ENCODE results near the gene LRRTM3. TPM values are rescaled to one million over a fixed set of nuclear protein-coding genes. Genes with fewer than 3 reads are reported as not detected.

The LRRTM3 gene
- total RNA-seq, 2 experiments from 2014 or later: not detected

DNA sequence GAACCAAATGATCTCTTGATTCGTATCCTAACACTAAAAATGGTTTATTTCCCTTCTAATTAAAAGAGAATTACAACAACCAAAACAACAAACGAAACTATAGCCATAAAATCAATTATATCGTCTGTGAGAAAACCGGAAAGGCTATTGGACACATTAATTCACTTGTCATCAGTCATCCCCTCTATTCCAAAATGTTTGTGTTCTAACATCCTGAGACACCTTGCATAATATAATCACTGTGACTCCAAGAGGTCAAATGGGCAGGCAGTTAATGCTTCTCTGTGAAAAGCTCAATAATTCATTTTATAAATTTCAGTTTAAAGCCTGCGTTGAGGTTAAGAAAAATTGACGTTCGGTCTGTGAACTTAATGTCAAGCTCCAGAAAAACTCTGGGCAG, 463 bp upstream of the LRRTM3 start:
- Mint-ChIP-seq H3K4me1 (no peaks in the 10 kb centered on the region), H3K27me3 (peaks cover 41% of the 10 kb centered on the region), H3K9me3 (no peaks in the 10 kb centered on the region), H3K36me3 (no peaks in the 10 kb centered on the region), H3K27ac (no peak overlapping the region), H3K4me3 (no peak overlapping the region)
- no peak for DNase-seq
- POLR2A ChIA-PET: no interaction called here
- no peak for ATAC-seq (ENCODE audit: low read depth)

DNA sequence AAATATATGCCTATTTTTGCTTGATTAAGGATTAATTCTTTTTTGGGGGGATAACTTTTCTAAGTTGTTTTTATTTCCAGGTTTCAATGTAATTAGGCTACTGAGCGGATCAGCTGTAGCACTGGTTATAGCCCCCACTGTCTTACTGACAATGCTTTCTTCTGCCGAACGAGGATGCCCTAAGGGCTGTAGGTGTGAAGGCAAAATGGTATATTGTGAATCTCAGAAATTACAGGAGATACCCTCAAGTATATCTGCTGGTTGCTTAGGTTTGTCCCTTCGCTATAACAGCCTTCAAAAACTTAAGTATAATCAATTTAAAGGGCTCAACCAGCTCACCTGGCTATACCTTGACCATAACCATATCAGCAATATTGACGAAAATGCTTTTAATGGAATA, 1.0 kb downstream of the LRRTM3 start:
- ATAC-seq (ENCODE audit: low read depth) (no peak), DNase-seq (no peak)
- H3K9me3 Mint-ChIP-seq: no peaks in the 10 kb centered on the region
- POLR2A ChIA-PET: no interaction called here
- H3K27ac Mint-ChIP-seq: no peak overlapping the region
- H3K27me3 Mint-ChIP-seq: peaks cover 43% of the 10 kb centered on the region
- H3K36me3 Mint-ChIP-seq: no peaks in the 10 kb centered on the region
- H3K4me1 Mint-ChIP-seq: no peaks in the 10 kb centered on the region
- H3K4me3 Mint-ChIP-seq: no peak overlapping the region

DNA sequence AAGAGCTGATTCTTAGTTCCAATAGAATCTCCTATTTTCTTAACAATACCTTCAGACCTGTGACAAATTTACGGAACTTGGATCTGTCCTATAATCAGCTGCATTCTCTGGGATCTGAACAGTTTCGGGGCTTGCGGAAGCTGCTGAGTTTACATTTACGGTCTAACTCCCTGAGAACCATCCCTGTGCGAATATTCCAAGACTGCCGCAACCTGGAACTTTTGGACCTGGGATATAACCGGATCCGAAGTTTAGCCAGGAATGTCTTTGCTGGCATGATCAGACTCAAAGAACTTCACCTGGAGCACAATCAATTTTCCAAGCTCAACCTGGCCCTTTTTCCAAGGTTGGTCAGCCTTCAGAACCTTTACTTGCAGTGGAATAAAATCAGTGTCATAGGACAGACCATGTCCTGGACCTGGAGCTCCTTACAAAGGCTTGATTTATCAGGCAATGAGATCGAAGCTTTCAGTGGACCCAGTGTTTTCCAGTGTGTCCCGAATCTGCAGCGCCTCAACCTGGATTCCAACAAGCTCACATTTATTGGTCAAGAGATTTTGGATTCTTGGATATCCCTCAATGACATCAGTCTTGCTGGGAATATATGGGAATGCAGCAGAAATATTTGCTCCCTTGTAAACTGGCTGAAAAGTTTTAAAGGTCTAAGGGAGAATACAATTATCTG, 1.6 kb downstream of the LRRTM3 start:
- H3K4me1 Mint-ChIP-seq: no peaks in the 10 kb centered on the region
- DNase-seq (no peak), ATAC-seq (ENCODE audit: low read depth) (no peak)
- H3K27me3 Mint-ChIP-seq: peaks cover 43% of the 10 kb centered on the region
- no peak overlapping the region for H3K27ac Mint-ChIP-seq
- POLR2A ChIA-PET: no interaction called here
- H3K4me3 Mint-ChIP-seq: no peak overlapping the region
- H3K36me3 Mint-ChIP-seq: no peaks in the 10 kb centered on the region
- no peaks in the 10 kb centered on the region for H3K9me3 Mint-ChIP-seq

DNA sequence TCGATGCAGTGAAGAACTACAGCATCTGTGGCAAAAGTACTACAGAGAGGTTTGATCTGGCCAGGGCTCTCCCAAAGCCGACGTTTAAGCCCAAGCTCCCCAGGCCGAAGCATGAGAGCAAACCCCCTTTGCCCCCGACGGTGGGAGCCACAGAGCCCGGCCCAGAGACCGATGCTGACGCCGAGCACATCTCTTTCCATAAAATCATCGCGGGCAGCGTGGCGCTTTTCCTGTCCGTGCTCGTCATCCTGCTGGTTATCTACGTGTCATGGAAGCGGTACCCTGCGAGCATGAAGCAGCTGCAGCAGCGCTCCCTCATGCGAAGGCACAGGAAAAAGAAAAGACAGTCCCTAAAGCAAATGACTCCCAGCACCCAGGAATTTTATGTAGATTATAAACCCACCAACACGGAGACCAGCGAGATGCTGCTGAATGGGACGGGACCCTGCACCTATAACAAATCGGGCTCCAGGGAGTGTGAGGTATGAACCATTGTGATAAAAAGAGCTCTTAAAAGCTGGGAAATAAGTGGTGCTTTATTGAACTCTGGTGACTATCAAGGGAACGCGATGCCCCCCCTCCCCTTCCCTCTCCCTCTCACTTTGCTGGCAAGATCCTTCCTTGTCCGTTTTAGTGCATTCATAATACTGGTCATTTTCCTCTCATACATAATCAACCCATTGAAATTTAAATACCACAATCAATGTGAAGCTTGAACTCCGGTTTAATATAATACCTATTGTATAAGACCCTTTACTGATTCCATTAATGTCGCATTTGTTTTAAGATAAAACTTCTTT, 2.3 kb downstream of the LRRTM3 start:
- no peak for DNase-seq
- no peak overlapping the region for H3K4me3 Mint-ChIP-seq
- H3K27ac Mint-ChIP-seq: no peak overlapping the region
- POLR2A ChIA-PET: no interaction called here
- H3K36me3 Mint-ChIP-seq: no peaks in the 10 kb centered on the region
- H3K27me3 Mint-ChIP-seq: peaks cover 43% of the 10 kb centered on the region
- no peaks in the 10 kb centered on the region for H3K4me1 Mint-ChIP-seq
- ATAC-seq (ENCODE audit: low read depth): no peak
- no peaks in the 10 kb centered on the region for H3K9me3 Mint-ChIP-seq

DNA sequence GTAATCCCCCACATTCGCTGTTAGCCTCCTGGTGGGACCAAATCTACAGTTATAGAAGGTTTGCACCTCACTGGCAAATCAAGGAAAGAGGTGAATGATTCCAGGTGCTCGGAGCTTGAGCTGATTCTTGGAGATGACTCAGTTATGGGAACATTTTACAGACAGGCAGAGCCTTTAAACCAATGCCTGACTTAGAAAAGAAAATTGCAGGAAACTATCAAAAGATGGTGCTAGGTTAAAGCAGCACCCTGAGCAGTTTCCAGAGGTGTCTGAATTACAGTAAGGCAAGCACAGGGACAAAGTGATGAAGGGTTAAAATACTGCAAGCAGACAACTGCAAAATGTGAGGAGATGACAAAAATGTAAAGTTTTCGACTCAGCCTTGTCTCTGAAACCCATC, 2.9 kb downstream of the LRRTM3 start:
- Mint-ChIP-seq H3K27me3 (peaks cover 43% of the 10 kb centered on the region), H3K4me3 (no peak overlapping the region), H3K4me1 (no peaks in the 10 kb centered on the region), H3K9me3 (no peaks in the 10 kb centered on the region), H3K27ac (no peak overlapping the region), H3K36me3 (no peaks in the 10 kb centered on the region)
- POLR2A ChIA-PET: no interaction called here
- no peak for ATAC-seq (ENCODE audit: low read depth)
- DNase-seq: no peak

DNA sequence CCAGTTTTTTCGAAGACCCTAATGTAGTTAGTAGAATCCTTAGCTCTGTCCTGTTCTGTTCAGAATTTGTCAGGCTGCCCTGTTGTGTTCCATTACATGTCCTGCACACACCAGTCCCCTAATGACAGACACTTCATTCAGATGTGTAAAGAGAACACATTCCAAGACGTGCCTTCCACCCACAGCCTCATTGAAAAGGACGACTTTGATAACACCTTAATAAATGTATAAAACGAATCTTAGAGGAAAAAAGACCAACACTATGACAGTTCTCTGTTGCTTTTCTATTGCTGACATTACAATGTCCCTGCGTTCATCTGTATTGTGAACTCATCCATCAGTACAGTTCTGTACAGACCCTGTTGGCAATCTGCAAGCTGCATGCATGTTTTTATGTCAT, 3.5 kb downstream of the LRRTM3 start:
- Mint-ChIP-seq H3K36me3 (no peaks in the 10 kb centered on the region), H3K27ac (no peak overlapping the region), H3K27me3 (peaks cover 43% of the 10 kb centered on the region), H3K4me1 (no peaks in the 10 kb centered on the region), H3K4me3 (no peak overlapping the region), H3K9me3 (no peaks in the 10 kb centered on the region)
- POLR2A ChIA-PET: no interaction called here
- DNase-seq (no peak), ATAC-seq (ENCODE audit: low read depth) (no peak)

DNA sequence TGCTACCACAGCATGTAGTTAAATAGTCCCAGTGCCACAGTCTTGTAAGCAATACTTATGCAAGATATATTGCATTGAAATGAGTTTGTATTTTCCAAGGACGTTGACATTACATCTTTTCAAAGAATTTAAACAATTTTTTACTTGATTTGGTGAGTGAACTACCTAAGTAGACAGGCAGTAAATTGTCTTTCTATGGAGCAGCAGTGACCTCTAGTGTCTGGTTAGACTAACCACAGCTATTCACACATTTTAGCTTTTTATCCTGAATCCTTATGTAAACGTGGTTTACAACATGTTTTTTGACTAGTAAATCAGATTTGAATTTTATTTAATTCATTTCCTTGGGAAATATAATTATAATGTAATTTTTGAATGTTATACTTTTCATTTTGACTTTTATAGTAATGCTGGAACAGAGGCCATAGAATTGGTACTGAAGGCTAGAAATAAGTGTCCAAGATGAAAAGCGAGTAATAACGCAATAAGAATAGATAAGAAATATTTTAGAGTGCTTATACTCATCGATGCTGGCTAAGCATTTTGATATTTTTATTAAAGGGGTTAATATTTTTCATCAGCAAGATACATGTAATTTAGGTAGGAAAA, 5.6 kb downstream of the LRRTM3 start:
- Mint-ChIP-seq H3K4me1 (no peaks in the 10 kb centered on the region), H3K27me3 (peaks cover 29% of the 10 kb centered on the region), H3K9me3 (no peaks in the 10 kb centered on the region), H3K4me3 (no peak overlapping the region), H3K36me3 (no peaks in the 10 kb centered on the region), H3K27ac (no peak overlapping the region)
- ATAC-seq (ENCODE audit: low read depth) (no peak), DNase-seq (no peak)
- POLR2A ChIA-PET: no interaction called here

DNA sequence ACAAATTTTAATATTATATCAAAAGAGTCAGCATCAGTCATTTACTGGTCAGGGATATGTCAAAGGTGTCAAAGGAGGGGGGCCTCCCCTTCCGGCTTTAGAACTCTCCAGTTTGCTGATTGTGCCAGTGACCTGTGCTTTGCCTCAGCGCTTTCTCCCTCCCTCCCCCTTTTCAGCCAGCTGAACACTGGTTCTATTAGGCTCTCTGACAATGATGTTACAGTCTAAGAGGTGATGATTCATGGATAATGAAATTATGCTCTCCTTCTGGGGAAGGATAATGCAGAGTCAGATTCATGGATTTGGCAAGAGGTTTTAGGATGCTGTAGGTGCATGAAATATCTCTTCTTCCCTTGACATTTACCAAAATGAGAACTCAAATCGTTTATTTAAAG, 6.1 kb downstream of the LRRTM3 start:
- POLR2A ChIA-PET: no interaction called here
- Mint-ChIP-seq H3K27ac (no peak overlapping the region), H3K36me3 (no peaks in the 10 kb centered on the region), H3K27me3 (peaks cover 27% of the 10 kb centered on the region), H3K4me1 (no peaks in the 10 kb centered on the region), H3K4me3 (no peak overlapping the region), H3K9me3 (no peaks in the 10 kb centered on the region)
- ATAC-seq (ENCODE audit: low read depth): no peak
- DNase-seq: no peak

DNA sequence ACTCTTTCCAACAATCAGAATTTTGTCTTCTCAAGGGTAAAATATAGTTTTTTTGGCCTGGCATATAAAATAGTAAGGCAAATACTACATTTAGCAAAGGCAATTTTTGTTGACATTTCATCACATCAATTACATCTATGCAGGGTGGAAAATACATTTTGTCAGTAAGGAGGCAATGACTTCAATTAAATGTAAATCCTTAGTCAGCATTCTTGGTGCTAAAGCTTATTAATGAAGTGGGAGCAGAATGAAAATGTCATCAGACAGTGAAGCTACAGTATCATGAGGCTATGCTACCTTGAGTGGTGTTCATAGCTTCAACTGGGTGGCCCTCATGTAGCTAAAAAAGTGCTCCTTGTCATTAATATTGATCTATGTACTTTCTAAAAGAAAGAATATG, 8.9 kb downstream of the LRRTM3 start:
- H3K27me3 Mint-ChIP-seq: peaks cover 3% of the 10 kb centered on the region
- H3K4me3 Mint-ChIP-seq: no peak overlapping the region
- ATAC-seq (ENCODE audit: low read depth): no peak
- POLR2A ChIA-PET: no interaction called here
- no peak for DNase-seq
- no peaks in the 10 kb centered on the region for H3K36me3 Mint-ChIP-seq
- H3K9me3 Mint-ChIP-seq: no peaks in the 10 kb centered on the region
- no peaks in the 10 kb centered on the region for H3K4me1 Mint-ChIP-seq
- no peak overlapping the region for H3K27ac Mint-ChIP-seq

DNA sequence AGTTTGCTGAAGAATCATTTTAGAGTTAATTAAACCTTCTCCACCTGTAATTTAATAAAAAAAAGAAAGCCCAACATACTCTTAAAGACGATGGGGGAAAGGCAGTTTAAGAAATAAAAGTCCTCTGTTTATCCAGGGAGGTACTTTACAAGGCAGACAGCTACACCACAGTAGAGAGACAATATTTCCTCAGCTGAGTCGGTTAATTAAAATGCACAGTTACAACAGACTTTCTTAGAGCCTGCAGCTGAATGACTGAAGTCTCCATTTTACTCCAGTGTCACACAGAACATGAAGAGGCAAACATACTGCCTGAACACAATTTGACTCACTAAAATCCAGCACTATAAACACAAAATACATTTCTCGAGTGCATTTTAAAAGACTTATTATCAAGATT, 15.1 kb downstream of the LRRTM3 start:
- Mint-ChIP-seq H3K9me3 (no peaks in the 10 kb centered on the region), H3K4me3 (no peak overlapping the region), H3K27ac (no peak overlapping the region), H3K4me1 (no peaks in the 10 kb centered on the region), H3K27me3 (no peaks in the 10 kb centered on the region), H3K36me3 (no peaks in the 10 kb centered on the region)
- POLR2A ChIA-PET: no interaction called here
- ATAC-seq (ENCODE audit: low read depth): no peak
- DNase-seq: no peak

DNA sequence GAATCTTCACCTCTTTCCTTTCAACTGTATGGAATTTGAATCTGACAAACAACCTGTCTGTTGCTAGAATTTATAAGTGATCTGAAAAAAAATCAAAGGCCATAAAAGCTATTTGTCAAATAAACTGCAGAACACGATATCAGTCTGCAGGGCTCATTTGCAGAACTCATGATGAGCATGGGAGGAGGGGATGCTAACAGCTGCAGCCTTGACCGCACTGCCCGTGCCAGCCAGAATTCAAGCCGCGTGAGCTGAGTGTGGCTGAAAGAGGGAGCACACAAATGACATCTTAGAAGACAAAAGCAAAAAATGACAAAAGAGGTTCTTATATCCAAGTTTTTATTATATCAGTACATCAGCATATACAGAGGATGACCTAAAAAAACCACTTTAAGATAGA, 15.7 kb downstream of the LRRTM3 start:
- H3K27me3 Mint-ChIP-seq: no peaks in the 10 kb centered on the region

DNA sequence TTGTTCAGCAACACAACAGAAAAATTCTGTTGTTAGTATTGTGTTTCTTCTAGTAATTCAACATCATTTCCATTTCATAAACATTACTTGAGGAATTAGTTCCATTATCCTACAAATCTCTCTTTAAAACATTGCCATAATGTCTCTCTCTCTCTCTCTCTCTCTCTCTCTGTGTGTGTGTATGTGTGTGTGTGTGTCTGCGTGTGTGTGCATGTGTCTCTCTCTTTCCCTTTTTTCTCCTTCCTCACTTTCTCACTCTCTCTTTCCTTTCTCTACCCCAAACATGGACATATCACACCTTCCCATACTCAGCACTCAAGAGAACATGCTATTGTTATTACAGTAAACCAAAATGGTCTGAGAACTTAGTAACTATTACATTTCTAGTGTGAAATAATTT, 16.6 kb downstream of the LRRTM3 start:
- H3K9me3 Mint-ChIP-seq: no peaks in the 10 kb centered on the region
- no peak for DNase-seq
- no peaks in the 10 kb centered on the region for H3K36me3 Mint-ChIP-seq
- H3K27me3 Mint-ChIP-seq: no peaks in the 10 kb centered on the region
- no peaks in the 10 kb centered on the region for H3K4me1 Mint-ChIP-seq
- no peak for ATAC-seq (ENCODE audit: low read depth)
- no peak overlapping the region for H3K27ac Mint-ChIP-seq
- POLR2A ChIA-PET: no interaction called here
- H3K4me3 Mint-ChIP-seq: no peak overlapping the region

More for the DNA sequence above, 15.7 kb downstream of the LRRTM3 start:
- Mint-ChIP-seq H3K27ac (no peak overlapping the region), H3K4me1 (no peaks in the 10 kb centered on the region), H3K9me3 (no peaks in the 10 kb centered on the region), H3K36me3 (no peaks in the 10 kb centered on the region), H3K4me3 (no peak overlapping the region)
- ATAC-seq (ENCODE audit: low read depth) (no peak), DNase-seq (no peak)
- POLR2A ChIA-PET: no interaction called here

DNA sequence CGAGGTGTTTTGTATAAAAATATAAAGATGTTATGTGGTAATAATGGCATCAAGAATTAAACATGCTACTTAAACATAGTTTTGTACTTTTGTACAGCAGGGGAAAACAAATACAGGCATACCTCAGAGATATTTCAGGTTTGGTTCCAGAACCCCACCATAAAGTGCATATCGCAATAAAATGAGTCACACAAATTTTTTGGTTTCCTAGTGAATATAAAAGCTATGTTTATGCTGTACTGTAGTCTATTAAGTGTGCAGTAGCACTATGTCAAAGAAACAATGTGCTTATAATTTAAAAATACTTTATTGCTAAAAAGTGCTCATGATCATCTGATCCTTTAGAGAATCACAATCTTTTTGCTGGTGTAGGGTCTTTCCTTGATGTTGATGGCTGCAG, 17.8 kb downstream of the LRRTM3 start:
- no peaks in the 10 kb centered on the region for H3K4me1 Mint-ChIP-seq
- no peaks in the 10 kb centered on the region for H3K27me3 Mint-ChIP-seq
- H3K36me3 Mint-ChIP-seq: no peaks in the 10 kb centered on the region
- POLR2A ChIA-PET: no interaction called here
- H3K27ac Mint-ChIP-seq: no peak overlapping the region
- ATAC-seq (ENCODE audit: low read depth): no peak
- H3K4me3 Mint-ChIP-seq: no peak overlapping the region
- H3K9me3 Mint-ChIP-seq: no peaks in the 10 kb centered on the region
- no peak for DNase-seq

DNA sequence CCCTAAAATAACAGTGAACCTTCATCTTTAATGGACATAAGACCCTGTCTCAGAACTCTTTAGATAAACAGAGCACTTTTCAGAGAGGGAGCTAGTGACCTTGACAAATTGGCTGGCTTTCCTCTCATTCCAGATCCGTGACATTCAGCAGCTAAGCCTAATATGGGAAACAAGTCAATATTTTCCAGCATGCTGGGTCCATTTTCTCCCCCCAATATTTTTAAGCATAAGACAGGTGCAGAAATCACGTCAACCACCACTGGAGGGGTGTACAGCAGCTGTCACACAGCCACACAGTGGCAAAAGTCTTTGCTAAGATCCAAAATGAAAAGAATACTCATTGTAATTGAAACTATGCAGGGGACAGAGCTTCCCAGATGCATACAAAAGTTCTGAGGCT, 26.1 kb downstream of the LRRTM3 start:
- H3K4me3 Mint-ChIP-seq: no peak overlapping the region
- H3K4me1 Mint-ChIP-seq: no peaks in the 10 kb centered on the region
- H3K27me3 Mint-ChIP-seq: no peaks in the 10 kb centered on the region
- DNase-seq (no peak), ATAC-seq (ENCODE audit: low read depth) (no peak)
- no peaks in the 10 kb centered on the region for H3K9me3 Mint-ChIP-seq
- POLR2A ChIA-PET: no interaction called here
- no peaks in the 10 kb centered on the region for H3K36me3 Mint-ChIP-seq
- H3K27ac Mint-ChIP-seq: no peak overlapping the region
